Uterus (tissue), 4 donors: ENCODE measurements around the gene STYK1. TPM values are rescaled to one million over a fixed set of nuclear protein-coding genes. Genes with fewer than 3 reads are reported as not detected.

ENCODE experiments used
- DNase-seq, 2 donors: peaks; one replicate each; pipeline ENCODE4 v3.0.0-alpha.2; 2019 to 2020
- H3K27ac ChIP-seq, 2 donors: fragments of 200-600 bp; sonication (generic); 1 replicate in 1 of 2; 2 replicates in 1 of 2; pipeline ENCODE4 v1.5.1; 2016 to 2018
- H3K27me3 ChIP-seq, 2 donors: fragments of 200-600 bp; sonication (generic); one replicate each; pipeline ENCODE4 v1.5.1; 2018 to 2019; ENCODE audit warnings: control low read depth in 1 of 2
- H3K36me3 ChIP-seq, 2 donors: fragments of 200-600 bp; sonication (generic); one replicate each; pipeline ENCODE4 v1.5.1; 2019; ENCODE audit warnings: control low read depth in 1 of 2
- H3K4me1 ChIP-seq, 2 donors: fragments of 200-600 bp; sonication (generic); one replicate each; pipeline ENCODE4 v1.5.1; 2018 to 2019; ENCODE audit warnings: control low read depth in 1 of 2
- H3K4me3 ChIP-seq, 2 donors: fragments of 200-600 bp; sonication (generic); 1 replicate in 1 of 2; 2 replicates in 1 of 2; pipeline ENCODE4 v1.5.1; 2018 to 2019; ENCODE audit warnings: mild to moderate bottlenecking in 1 of 2
- H3K9me3 ChIP-seq, 2 donors: fragments of 200-600 bp; sonication (generic); one replicate each; pipeline ENCODE4 v1.5.1; 2019; ENCODE audit warnings: control low read depth in 1 of 2
- POLR2A ChIP-seq, 2 donors: fragments of 450-650 bp; IDR thresholded peaks; one replicate each; pipeline ENCODE4 v1.6.1; 2016; ENCODE audit warnings: antibody characterized with exemption in 2 of 2, mild to moderate bottlenecking in 1 of 2, moderate library complexity in 1 of 2
- intact Hi-C: fragments of 100-400 bp; cut with DNase I; formaldehyde crosslinking; loops from one replicate; pipeline ENCODE4 v1.15.1; 2023; ENCODE audit warnings: low total_unique reads
- total RNA-seq, 4 donors: library from RNA; depleted of rRNA in 3 of 4; stranded (reverse); fragments of >200 nt in 3 of 4; gene quantifications; one replicate each; pipeline versions ENCODE4 v1.1.0 to v1.2.4, GENCODE V29; 2014 to 2023
- TF ChIP-seq, protein P1 (sequence below), 4 experiments: fragments of 200-600 bp in 2 of 4; fragments of 450-650 bp in 2 of 4; sonication (generic) in 2 of 4; IDR thresholded peaks; one replicate each; pipeline ENCODE4 v1.5.1; 2016 to 2019; ENCODE audit warnings: antibody characterized with exemption in 4 of 4, mild to moderate bottlenecking in 2 of 4, moderate library complexity in 1 of 4
- donor health status: DM: yes; HTN: yes; CAD: no.

STYK1 gene
- total RNA-seq, 4 donors from 2014 or later, result 0.62 to 2.1 TPM; not detected in 2

DNA sequence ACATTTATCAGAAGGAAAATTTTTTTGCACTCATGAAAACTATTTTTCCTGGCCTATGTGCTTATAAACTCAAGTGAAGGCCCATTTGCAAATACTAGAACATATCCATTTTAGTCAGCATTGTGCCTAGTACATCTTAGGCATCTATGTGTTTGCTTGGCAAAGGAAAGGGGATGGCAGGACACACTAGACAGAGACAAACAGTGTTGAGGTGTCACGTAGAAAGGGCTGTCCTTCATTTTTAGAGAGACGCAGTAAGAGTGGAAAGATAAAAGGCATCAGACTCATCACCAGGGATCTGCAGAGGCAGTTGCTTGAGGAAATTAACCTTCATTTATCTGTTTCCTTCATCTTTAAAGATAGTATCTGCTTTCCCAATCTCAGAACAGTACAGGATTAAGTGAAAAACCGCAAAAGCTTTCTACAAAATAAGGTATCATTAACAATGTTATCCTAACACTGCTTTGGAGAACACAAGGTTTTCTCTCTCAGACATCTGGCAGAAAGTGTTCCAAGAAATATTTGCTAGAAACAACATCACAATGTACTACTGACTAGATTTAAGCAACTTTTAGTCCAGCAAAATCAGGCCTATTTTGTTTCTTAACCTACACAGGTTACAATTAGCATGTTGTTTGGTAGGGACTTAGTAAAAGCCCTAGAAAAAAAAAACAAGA lies 47.3 kb upstream of the STYK1 start:
- intact Hi-C loops, result no loop called here
- DNase-seq, result no peak
- peak overlapping the region; percentile 92 to 99 for H3K27ac ChIP-seq
- no peaks in the 10 kb centered on the region for H3K36me3 ChIP-seq
- TF ChIP-seq, protein P1, sequence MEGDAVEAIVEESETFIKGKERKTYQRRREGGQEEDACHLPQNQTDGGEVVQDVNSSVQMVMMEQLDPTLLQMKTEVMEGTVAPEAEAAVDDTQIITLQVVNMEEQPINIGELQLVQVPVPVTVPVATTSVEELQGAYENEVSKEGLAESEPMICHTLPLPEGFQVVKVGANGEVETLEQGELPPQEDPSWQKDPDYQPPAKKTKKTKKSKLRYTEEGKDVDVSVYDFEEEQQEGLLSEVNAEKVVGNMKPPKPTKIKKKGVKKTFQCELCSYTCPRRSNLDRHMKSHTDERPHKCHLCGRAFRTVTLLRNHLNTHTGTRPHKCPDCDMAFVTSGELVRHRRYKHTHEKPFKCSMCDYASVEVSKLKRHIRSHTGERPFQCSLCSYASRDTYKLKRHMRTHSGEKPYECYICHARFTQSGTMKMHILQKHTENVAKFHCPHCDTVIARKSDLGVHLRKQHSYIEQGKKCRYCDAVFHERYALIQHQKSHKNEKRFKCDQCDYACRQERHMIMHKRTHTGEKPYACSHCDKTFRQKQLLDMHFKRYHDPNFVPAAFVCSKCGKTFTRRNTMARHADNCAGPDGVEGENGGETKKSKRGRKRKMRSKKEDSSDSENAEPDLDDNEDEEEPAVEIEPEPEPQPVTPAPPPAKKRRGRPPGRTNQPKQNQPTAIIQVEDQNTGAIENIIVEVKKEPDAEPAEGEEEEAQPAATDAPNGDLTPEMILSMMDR (IDR thresholded peaks at IDR 0.05), result no peak
- TF ChIP-seq POLR2A (IDR thresholded peaks at IDR 0.05), result no peak
- H3K4me3 ChIP-seq, result peak overlapping the region; percentile 68 to 86
- no peaks in the 10 kb centered on the region for H3K27me3 ChIP-seq
- peaks cover 4% of the 10 kb centered on the region in 2 donors for H3K4me1 ChIP-seq
- no peaks in the 10 kb centered on the region for H3K9me3 ChIP-seq

GRCh38 chr12:10719482-10719881 lies 45.6 kb upstream of the STYK1 start:
- peak overlapping the region in 1 of 2 donors; percentile 14 for H3K4me3 ChIP-seq

GRCh38 chr12:10718279-10718821 lies 44.5 kb upstream of the STYK1 start:
- peaks cover 4 to 5% of the 10 kb centered on the region in 2 donors for H3K4me1 ChIP-seq
- peak overlapping the region; percentile 69 to 92 for H3K27ac ChIP-seq
- H3K36me3 ChIP-seq, result no peaks in the 10 kb centered on the region
- H3K9me3 ChIP-seq, result no peaks in the 10 kb centered on the region
- no peak overlapping the region for H3K4me3 ChIP-seq
- TF ChIP-seq, protein P1 (IDR thresholded peaks at IDR 0.05), result no peak
- TF ChIP-seq POLR2A (IDR thresholded peaks at IDR 0.05), result no peak
- H3K27me3 ChIP-seq, result no peaks in the 10 kb centered on the region
- intact Hi-C loops, result no loop called here
- no peak for DNase-seq

More at GRCh38 chr12:10719482-10719881, 45.6 kb upstream of the STYK1 start:
- Histone ChIP-seq H3K4me1 (peaks cover 4 to 5% of the 10 kb centered on the region in 2 donors), H3K9me3 (no peaks in the 10 kb centered on the region), H3K27me3 (no peaks in the 10 kb centered on the region), H3K27ac (peak overlapping the region; percentile 69 to 92), H3K36me3 (no peaks in the 10 kb centered on the region)
- TF ChIP-seq, protein P1 (IDR thresholded peaks at IDR 0.05), result no peak
- TF ChIP-seq POLR2A (IDR thresholded peaks at IDR 0.05), result no peak
- DNase-seq, result no peak
- intact Hi-C loops, result no loop called here

GRCh38 chr12:10717410-10717809 lies 43.6 kb upstream of the STYK1 start:
- Histone ChIP-seq H3K9me3 (no peaks in the 10 kb centered on the region), H3K27ac (peak overlapping the region; percentile 69 to 92), H3K36me3 (no peaks in the 10 kb centered on the region), H3K4me1 (peaks cover 4 to 5% of the 10 kb centered on the region in 2 donors), H3K4me3 (no peak overlapping the region), H3K27me3 (no peaks in the 10 kb centered on the region)
- TF ChIP-seq POLR2A (IDR thresholded peaks at IDR 0.05), result no peak
- TF ChIP-seq, protein P1 (IDR thresholded peaks at IDR 0.05), result no peak
- no peak for DNase-seq
- intact Hi-C loops, result no loop called here

- DNase-seq, result peak; percentile 79 to 84
- Histone ChIP-seq H3K9me3 (no peaks in the 10 kb centered on the region), H3K27me3 (no peaks in the 10 kb centered on the region), H3K4me3 (no peak overlapping the region), H3K4me1 (peaks cover 4 to 5% of the 10 kb centered on the region in 2 donors), H3K36me3 (no peaks in the 10 kb centered on the region), H3K27ac (peak overlapping the region; percentile 69 to 92)
- intact Hi-C loops, result no loop called here
- TF ChIP-seq, protein P1 (IDR thresholded peaks at IDR 0.05), result no peak
- peak in 1 of 2 donors; percentile 61 for TF ChIP-seq POLR2A (IDR thresholded peaks at IDR 0.05)
Measured at GRCh38 chr12:10716704-10717315, 43.0 kb upstream of the STYK1 start.
